Hematopoietic multipotent progenitor cell (in vitro differentiated cells): Measurements from ENCODE around the gene CAMK1D. TPM values are rescaled to one million over a fixed set of nuclear protein-coding genes. Genes with fewer than 3 reads are reported as not detected.
A peak's percentile ranks its signal among the peaks of the same experiment; 100 is the strongest.
"Not testable (repeated sequence)": the region's sequence is repeated elsewhere in the genome, so short reads cannot be mapped to it uniquely, and the experiment has no call there.

Experiments used
- DNase-seq, 3 donors: peaks; one replicate each; pipeline ENCODE4 v3.0.0-alpha.2; 2011 to 2015; ENCODE audit warnings: low read depth in 2 of 3, low spot score in 2 of 3
- total RNA-seq: library from RNA; depleted of rRNA; stranded (reverse); fragments of >200 nt; gene quantifications from one replicate; pipeline ENCODE4 v1.2.3, GENCODE V29; 2012

CAMK1D gene
- total RNA-seq, 1 donor: 25.6 TPM

DNA sequence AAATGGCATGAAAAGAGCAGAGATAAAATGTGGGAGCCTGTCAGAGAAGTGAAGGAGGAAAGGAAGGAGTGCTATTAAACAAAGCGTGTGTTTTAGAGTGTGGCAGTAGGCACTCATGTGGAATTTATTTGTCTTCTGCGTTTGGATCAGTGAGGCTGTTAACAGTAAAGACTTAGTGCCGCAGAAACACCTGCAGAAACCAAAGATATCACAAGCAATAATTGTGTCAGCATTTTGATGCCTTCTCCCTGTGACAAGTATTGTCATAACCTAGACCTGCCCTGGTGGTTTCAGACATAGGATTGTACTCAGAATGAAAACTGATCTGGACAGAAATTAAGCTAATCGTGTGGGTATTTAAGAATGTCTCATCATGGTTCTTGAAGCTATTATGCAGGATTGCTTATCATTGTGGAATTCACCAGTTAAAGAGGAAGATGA lies 191.0 kb downstream of the CAMK1D start:
- DNase-seq: no peak

DNA sequence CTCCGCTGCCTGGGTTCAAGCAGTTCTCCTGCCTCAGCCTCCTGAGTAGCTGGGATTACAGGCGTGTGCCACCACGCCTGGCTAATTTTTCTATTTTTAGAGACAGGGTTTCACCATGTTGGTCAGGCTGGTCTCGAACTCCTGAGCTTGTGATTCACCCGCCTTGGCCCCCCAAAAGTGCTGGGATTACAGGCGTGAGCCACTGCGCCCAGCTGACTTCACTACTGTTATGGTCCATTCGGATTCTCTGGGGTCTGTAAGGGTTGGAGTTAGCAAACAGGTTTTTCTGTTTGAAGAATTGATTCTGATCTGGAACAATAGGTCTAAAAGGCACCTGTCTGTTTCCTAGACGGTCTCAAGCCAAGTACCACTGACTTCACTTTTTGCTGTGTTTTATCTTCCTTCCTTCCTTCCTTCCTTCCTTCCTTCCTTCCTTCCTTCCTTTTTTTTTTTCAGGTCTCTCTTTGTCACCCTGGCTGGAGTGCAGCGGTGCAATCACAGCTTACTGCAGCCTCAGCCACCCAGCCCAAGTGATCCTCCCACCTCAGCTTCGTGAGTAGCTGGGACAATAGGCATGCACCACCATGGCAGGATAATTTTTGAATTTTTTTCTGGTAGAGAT lies 192.2 kb downstream of the CAMK1D start:
- DNase-seq: no peak

GRCh38 chr10:12542133-12542670 lies 192.9 kb downstream of the CAMK1D start:
- no peak for DNase-seq

DNA sequence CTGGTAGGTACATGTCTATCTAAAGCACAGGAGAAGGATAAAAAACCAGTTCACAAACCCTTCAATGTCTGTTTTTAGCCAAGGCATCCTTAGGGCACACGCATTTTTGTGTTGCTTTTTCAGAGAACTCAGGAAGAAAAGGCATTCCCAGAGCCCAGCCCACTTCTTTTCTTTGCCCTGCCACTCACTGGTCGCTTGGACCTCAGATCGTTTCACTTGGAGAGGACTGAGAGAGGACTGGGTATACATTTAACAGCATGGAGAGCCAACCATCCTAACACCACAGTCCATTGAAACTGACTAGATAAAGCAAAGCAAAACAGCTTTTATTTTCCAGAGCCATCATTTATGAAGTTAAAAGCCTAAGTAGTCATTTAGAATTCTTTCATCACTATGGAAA lies 194.2 kb downstream of the CAMK1D start:
- DNase-seq: no peak

GRCh38 chr10:12546160-12546802 lies 196.9 kb downstream of the CAMK1D start:
- not testable (repeated sequence) for DNase-seq

DNA sequence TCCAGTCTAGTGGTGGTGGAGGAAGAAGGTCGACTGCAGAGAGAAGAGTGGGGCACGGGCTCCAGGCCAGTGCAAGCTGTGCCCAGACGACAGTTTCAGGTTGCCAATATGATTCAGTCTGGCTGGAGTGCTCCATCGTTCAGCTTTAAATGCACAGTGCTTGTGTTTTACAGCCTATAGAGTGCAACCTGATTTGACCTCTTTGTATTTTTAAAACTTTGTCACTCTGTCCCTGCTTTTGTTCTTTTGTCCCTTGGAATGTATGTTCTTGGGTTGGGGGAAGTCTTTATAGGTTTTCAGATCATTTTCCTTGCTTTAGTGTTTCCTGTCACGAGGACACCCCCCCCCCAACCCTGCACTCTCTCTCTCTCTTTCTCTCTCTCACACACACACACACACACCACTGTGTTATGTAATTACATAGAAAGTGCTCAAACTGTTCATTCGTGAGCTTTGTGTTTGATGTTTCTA lies 198.0 kb downstream of the CAMK1D start:
- peak in 1 of 3 donors; percentile 13 for DNase-seq

DNA sequence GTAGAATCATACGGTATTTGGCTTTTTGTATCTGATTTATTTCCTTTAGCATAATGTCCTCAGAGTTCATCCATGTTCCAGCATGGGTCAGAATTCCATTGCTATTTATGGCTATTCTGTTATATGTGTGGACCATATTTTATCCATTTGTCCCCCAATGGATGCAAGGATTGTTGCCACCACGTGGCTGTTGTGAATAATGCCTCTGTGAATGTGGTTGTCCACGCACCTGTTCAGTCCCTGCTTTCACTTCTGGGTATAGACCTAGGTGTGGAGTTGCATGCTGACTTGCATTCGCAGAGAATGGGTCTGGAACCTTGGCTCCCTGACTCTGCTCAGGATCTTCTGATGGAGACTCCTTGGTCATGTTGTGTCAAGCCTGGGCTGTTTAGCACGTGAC lies 199.9 kb downstream of the CAMK1D start:
- no peak for DNase-seq

DNA sequence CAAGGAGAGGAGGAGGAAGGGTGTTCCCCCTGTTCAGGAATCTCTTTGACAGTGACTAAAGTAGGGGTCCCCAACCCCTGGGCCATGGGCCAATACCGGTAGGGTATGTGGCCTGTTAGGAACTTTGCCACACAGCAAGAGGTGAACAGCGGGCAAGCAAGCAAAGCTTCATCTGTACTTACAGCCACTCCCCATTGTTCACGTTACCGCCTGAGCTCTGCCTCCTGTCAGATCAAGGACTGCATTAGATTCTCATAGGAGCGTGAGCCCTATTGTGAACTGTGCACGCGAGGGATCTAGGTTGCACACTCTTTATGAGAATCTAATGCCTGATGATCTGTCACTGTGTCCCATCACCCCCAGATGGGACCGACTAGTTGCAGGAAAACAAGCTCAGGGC lies 201.6 kb downstream of the CAMK1D start:
- DNase-seq: no peak

GRCh38 chr10:12556039-12556438 lies 206.7 kb downstream of the CAMK1D start:
- no peak for DNase-seq

GRCh38 chr10:12559578-12560178 lies 210.3 kb downstream of the CAMK1D start:
- no peak for DNase-seq

DNA sequence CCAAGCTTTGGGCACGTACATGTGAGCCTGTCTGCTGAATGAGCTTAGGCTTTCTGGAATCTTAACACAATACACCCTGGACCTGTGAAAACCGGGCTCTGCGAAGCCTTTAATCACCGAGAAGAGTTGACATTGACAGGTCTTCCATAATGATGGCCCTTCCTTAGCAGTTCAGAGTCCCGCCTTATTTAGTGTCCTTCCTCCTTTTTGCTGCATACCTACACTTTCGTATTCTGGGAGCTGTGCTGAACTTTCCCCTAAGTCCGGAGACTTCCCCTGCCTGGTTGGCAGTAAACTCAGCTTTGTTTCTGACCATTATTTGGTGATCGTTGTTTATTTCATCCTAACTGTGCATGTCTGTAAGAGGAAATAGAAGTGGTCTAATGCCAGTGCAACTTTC lies 212.0 kb downstream of the CAMK1D start:
- DNase-seq: no peak

- no peak for DNase-seq
These were observed 212.4 kb downstream of the CAMK1D start for GRCh38 chr10:12561720-12562119.

DNA sequence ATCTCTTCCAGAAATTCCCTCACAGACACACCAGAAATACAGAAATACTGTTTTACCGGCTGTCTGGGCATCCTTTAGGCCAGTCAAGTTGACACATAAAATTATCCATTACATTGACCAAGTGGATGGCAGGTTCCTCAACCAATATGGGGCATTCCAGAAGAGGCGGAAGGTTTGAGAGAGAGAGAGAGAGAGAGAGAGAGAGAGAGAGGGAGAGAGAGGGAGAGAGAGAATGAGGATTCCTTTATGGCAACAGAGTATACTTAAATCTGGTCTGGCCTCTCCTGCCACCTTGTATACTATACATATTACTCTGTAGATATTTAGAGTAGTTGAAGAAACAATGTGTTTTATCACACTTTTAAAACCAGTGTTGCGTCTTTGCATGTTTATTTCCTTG lies 214.1 kb downstream of the CAMK1D start:
- no peak for DNase-seq

DNA sequence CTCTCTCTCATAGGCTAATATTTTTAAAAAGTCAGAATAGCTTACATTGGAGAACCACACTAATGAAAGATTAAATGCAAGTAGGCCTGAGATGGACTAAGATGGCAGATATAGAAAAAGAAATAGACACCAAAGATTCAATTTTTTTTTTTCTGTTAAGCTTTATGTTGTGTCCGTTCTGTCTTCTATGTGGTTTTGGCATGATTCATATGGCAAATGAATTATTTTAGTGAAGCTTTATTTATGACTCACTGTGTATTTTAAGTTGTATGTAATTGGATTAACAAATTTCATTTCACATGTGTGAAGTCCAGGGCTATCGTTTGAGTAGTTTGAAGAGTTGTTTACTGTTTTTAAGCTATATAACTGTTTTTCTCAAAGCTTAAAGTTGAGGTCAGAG lies 214.8 kb downstream of the CAMK1D start:
- DNase-seq: no peak

DNA sequence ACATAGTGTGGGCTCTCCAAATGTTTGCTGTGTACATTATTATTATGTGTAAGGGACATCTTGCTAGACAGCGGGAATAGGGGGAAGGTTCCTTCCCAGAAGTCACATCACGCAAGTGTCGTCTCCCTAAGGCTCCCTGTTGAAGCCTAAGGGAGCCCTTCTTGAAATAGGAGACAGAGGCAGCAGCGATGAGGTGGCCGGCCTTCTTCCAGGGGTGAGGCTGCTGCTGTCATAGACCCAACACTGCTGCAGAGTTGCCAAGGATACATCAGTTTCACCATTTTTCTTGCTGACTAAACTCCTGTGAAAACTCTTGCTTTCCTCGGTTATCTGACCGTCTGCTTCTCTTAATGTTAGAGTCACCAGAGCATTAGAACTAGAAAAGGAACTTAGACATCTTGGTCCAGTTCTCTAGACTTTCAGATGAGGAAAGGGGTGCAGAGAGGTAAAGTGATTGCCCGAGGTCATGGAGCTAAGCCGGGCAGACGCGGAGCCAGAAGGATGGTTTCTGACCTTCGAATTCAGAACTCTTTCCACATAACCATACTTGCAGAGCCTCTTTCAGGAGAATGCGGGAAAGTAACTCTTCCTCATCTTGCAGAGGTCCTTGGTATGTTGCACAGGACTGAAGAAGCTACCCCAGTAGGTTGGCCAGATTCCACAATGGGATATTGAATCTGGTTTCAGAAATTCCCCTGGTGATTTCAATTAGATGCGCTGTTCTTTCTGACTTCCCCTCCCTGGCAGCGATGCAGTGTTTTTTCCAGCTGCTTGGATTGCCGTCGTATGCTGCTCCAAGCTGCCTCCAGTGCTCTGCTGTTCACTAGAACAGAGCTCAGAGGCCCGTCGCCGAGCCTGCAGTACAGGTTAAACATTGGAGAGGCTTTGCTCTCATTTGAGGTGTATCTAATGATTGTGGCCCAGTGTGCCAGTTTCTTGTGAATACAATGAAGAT lies 217.1 kb downstream of the CAMK1D start:
- no peak for DNase-seq

DNA sequence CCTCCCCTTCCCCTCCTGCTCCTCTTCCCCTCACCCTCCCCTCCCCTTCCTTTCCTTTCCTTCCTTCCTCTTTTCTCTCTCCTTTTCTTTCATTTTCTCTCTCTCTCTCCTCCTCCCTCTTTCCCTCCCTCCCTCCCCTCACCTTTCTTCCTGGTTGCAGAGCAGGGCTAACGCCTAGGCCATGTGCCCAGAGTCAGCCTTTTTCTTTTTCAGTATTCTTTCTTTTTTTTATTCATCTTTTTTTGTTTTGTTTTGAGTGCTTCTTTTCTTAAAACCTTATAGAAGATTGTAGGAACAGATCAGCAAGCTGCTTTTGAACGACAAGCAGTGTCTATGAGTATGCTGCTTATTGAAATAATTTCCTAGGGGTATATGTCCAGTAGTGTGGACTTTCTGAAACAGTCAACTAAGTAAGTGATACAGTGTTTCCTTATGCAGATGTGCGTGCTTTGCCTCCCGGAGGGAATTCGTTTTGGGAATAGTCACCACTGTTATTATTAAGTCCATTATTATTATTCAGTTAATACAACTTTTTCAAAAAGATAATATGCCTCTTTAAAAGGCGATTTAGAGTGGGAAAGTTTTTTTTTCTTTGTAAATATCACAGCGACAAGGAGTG lies 219.2 kb downstream of the CAMK1D start:
- DNase-seq: peak in 1 of 3 donors; percentile 18

DNA sequence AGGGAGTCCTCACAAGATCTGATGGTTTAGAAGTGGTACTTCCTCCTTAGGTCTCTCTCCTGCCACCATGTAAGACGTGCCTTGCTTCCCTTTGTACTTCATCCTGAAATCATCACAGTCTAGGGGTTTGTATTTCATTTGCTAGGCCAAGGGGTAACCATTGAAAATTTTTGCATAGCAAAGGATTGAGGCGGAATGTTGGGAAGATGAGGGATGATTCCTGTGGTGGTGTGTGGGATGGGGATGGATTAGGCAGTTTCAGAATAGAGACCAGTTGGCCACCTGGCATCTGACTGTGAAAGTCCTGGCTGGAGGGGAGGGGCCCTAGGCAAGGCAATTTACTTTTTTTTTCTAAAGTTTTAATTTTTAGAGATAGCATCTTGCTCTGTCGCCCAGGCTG lies 222.9 kb downstream of the CAMK1D start:
- DNase-seq: no peak

GRCh38 chr10:12577610-12578009 lies 228.3 kb downstream of the CAMK1D start:
- DNase-seq: no peak

DNA sequence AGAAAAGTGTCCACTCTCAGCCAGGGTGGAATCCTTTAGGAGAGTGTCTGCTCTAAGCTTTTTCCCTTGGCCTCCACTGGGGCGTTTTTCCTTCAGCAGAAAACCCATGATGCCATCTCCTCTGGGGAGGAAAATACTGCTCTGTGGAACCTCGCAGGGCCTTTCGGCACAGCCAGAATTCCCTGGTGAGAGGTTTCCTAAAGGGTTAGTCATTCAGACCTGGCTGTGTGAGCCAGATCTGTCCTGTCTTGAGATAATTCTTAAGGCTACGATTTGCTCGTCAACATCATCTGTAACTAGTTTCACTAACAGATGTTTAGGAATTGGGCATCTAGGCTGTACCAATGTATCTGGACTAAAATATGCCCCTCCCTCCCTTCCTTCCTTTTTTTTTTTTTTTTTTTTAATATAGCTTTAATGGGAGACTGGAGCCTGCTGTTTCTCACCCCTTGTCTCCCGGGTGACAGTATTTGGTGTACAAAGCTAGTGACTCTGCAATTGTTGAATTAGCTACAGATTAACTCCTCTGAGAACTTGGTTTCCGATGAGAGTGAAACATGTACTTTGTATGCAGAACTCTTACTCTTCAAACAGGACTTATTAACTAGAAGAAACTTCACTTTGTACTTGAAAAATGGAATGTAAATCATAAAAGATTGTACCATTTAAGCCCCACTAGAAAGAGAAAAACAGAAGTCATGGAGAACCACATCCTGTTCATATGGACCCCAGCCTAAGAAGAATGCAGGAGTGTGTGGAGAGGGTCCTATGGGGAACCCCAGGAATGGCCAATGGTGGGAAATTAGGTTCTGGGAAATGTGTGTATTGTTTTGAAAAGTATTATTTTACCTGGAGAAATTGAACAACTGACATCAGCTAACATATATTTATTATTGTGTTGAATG lies 230.9 kb downstream of the CAMK1D start:
- peak in 2 of 3 donors; percentile 52 to 84 for DNase-seq
